Nephron (organoid): ENCODE results near the gene ALDH18A1.

Experiments used
- H3K27ac Mint-ChIP-seq, 3 experiments: 2 replicates each; pipeline ENCODE4 v1.8.0; 2020; ENCODE audit warnings: mixed read lengths in 3 of 3, mild to moderate bottlenecking in 2 of 3, moderate library complexity in 1 of 3
- H3K27me3 Mint-ChIP-seq: 2 replicates; pipeline ENCODE4 v1.8.0; 2021; ENCODE audit warnings: low read depth, mild to moderate bottlenecking, moderate library complexity, mixed read lengths
- H3K36me3 Mint-ChIP-seq: 2 replicates; pipeline ENCODE4 v1.8.0; 2020; ENCODE audit warnings: low read depth, mixed read lengths
- H3K4me1 Mint-ChIP-seq: 2 replicates; pipeline ENCODE4 v1.8.0; 2020; ENCODE audit warnings: mixed read lengths
- H3K4me3 Mint-ChIP-seq, 3 experiments: 2 replicates each; pipeline ENCODE4 v1.8.0; 2020; ENCODE audit warnings: mild to moderate bottlenecking in 3 of 3, mixed read lengths in 3 of 3, moderate library complexity in 2 of 3
- H3K9me3 Mint-ChIP-seq: 2 replicates; pipeline ENCODE4 v1.8.0; 2020; ENCODE audit warnings: mixed read lengths
- TF ChIP-seq, protein P1 (sequence below), 3 experiments: fragments of 200-600 bp; sonication (generic); IDR thresholded peaks; one replicate each; pipeline ENCODE4 v1.5.0; 2021; ENCODE audit warnings: antibody characterized with exemption in 3 of 3; ENCODE audit not compliant: unreplicated experiment in 3 of 3

ALDH18A1 gene

DNA sequence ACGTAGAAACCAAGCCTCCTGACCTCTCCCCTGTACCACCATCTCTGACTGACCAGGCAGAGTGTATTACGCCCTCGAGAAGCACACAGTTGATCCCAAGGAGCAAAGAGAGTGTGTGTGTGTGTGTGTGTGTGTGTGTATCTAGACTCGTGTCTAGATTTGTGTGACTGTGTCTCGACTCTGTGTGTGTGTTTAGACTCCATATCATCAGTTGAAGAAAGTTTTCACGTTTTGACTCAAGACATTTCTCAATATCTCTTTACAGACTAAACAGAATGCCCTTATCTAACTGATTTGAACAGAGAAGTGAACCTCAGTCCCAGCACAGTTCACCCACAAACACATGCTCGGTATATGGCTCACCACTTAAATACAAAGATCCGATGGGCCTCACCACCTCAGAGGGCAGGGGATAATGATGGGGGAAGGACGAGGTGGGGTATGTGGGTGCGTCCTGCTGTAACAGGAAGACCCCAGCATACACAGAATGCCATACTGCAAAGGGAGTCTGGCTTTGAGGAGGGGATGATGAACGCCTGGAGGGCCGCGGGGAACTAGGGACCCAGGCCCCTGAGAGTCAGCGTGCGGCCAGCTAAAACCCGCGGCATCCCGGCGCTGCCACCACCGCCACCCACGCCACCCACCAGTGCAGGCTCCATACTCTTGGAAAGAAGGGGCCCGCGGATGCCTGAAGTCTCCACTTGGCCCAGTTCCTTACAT, 780 bp downstream of the ALDH18A1 start:
- peak overlapping the region; percentile 57 to 71 (median 67) for H3K27ac Mint-ChIP-seq
- H3K9me3 Mint-ChIP-seq: no peaks in the 10 kb centered on the region
- no peaks in the 10 kb centered on the region for H3K27me3 Mint-ChIP-seq
- peak overlapping the region; percentile 99 to 100 (median 100) for H3K4me3 Mint-ChIP-seq
- TF ChIP-seq, protein P1, sequence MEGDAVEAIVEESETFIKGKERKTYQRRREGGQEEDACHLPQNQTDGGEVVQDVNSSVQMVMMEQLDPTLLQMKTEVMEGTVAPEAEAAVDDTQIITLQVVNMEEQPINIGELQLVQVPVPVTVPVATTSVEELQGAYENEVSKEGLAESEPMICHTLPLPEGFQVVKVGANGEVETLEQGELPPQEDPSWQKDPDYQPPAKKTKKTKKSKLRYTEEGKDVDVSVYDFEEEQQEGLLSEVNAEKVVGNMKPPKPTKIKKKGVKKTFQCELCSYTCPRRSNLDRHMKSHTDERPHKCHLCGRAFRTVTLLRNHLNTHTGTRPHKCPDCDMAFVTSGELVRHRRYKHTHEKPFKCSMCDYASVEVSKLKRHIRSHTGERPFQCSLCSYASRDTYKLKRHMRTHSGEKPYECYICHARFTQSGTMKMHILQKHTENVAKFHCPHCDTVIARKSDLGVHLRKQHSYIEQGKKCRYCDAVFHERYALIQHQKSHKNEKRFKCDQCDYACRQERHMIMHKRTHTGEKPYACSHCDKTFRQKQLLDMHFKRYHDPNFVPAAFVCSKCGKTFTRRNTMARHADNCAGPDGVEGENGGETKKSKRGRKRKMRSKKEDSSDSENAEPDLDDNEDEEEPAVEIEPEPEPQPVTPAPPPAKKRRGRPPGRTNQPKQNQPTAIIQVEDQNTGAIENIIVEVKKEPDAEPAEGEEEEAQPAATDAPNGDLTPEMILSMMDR (IDR thresholded peaks at IDR 0.05; ENCODE audit: unreplicated experiment in 3 of 3): no peak
- peaks cover 17% of the 10 kb centered on the region for H3K4me1 Mint-ChIP-seq
- peaks cover 31% of the 10 kb centered on the region for H3K36me3 Mint-ChIP-seq

DNA sequence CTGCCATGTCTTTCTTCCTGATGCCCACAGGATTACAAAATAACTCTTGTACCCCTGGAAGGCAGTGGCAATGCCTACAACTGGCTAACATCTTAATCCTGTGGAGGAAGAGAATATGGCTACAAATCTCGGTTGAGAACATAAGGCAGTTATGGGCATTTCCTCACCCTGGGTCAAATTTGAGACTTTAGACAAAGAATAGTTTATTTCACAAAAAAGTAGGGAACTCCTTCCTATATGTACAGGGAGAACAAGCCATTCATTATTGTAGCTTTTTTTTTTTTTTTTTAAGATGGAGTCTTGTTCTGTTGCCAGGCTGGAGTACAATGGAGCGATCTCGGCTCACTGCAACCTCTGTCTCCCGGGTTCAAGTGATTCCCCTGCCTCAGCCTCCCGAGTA, 2.6 kb downstream of the ALDH18A1 start:
- Mint-ChIP-seq H3K4me3 (peak overlapping the region in 2 of 3 experiments; percentile 55 to 63), H3K4me1 (peaks cover 17% of the 10 kb centered on the region), H3K36me3 (peaks cover 44% of the 10 kb centered on the region), H3K27ac (no peak overlapping the region), H3K9me3 (no peaks in the 10 kb centered on the region), H3K27me3 (no peaks in the 10 kb centered on the region)
- TF ChIP-seq, protein P1 (IDR thresholded peaks at IDR 0.05; ENCODE audit: unreplicated experiment in 3 of 3): no peak

DNA sequence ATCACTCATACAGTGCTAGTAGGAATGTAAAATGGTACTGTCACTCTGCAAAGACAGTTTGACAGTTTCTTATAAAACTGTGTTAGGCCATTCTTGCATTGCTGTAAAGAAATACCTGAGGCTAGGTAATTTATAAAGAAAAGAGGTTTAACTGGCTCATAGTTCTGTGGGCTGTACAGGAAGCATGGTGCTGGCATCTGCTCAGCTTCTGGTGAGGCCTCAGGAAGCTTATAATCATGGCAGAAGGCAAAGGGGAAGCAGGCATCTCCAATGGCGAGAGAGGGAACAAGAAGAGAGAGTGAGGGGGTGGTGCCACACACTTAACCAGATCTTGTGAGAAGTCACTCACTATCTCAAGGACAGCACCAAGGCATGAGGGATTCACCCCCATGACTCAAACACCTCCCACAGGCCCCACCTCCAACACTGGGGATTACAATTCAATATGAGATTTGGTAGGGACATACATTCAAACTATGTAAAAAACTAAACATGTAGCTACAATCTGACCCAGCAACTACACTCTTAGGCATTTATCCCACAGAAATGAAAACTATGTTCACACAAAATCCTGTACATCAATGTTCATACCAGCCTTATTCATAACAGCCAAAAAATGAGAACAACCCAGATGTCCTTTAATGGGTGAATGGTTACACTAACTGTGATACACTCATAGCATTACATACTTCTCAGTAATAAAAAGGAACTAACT, 5.0 kb downstream of the ALDH18A1 start:
- Mint-ChIP-seq H3K36me3 (peaks cover 66% of the 10 kb centered on the region), H3K4me1 (peaks cover 17% of the 10 kb centered on the region), H3K27ac (no peak overlapping the region), H3K4me3 (no peak overlapping the region), H3K9me3 (no peaks in the 10 kb centered on the region), H3K27me3 (no peaks in the 10 kb centered on the region)
- TF ChIP-seq, protein P1 (IDR thresholded peaks at IDR 0.05; ENCODE audit: unreplicated experiment in 3 of 3): no peak

DNA sequence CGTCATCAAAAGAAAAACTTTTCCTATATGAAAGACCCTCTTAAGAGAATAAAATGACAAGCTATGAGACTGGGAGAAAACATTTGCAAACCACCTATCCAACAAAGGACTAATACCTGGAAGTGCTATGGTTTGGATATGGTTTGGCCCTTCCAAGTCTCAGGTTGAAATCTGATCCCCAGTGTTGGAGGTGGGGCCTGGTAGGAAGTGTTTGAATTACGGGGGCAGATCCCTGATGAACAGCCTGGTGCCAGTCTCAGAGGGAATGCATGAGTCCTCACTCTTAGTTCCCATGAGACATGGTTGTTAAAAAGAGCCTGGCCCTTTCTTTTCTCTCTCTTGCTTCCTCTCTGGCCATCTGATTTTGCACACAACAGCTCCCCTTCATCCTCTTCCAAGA, 6.3 kb downstream of the ALDH18A1 start:
- Mint-ChIP-seq H3K9me3 (no peaks in the 10 kb centered on the region), H3K27ac (no peak overlapping the region), H3K4me1 (peaks cover 12% of the 10 kb centered on the region), H3K36me3 (peaks cover 75% of the 10 kb centered on the region), H3K4me3 (no peak overlapping the region), H3K27me3 (no peaks in the 10 kb centered on the region)
- TF ChIP-seq, protein P1 (IDR thresholded peaks at IDR 0.05; ENCODE audit: unreplicated experiment in 3 of 3): no peak

DNA sequence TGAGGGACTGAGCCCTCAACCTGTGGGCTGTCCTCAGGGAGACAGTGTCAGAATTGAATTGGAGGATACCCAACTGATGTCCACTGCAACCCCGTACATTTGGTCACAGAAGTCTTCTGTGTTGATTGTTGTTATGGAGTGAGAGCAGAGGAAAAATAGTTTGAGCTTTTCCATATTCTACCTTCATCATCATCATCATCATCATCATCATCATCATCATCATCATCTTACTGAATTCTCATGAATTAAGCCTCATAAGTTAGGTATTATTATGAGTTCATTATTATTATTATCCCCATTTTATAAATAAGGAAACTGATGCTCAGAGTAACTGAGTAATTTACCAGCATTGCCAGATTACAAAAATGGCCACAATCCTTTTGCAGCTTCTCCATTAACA, 8.4 kb downstream of the ALDH18A1 start:
- Mint-ChIP-seq H3K4me1 (peaks cover 4% of the 10 kb centered on the region), H3K9me3 (no peaks in the 10 kb centered on the region), H3K27me3 (no peaks in the 10 kb centered on the region), H3K4me3 (no peak overlapping the region), H3K36me3 (peaks cover 71% of the 10 kb centered on the region), H3K27ac (no peak overlapping the region)
- TF ChIP-seq, protein P1 (IDR thresholded peaks at IDR 0.05; ENCODE audit: unreplicated experiment in 3 of 3): no peak
